Kidney (tissue), 14 donors: Measurements from ENCODE around the gene VPS8. TPM values are rescaled to one million over a fixed set of nuclear protein-coding genes. Genes with fewer than 3 reads are reported as not detected.

Experiments used
- DNase-seq, 5 donors: peaks; one replicate each; pipeline ENCODE4 v3.0.0-alpha.2; 2013 to 2020
- FAIRE-seq: peaks from 2 replicates; lab custom pipeline; 2012; peaks lifted over from hg19 to GRCh38; lab: Jason Lieb, UNC
- H3K27ac ChIP-seq, 2 donors: one replicate each; pipeline ENCODE4 v1.7.0; 2013; ENCODE audit warnings: low read depth in 2 of 2, low read length in 2 of 2, inconsistent platforms in 1 of 2
- H3K27me3 ChIP-seq: one replicate; pipeline ENCODE4 v1.7.1; 2013; ENCODE audit warnings: low read length, inconsistent platforms; ENCODE audit not compliant: control insufficient read depth, insufficient read depth
- H3K36me3 ChIP-seq, 3 donors: one replicate each; pipeline versions ENCODE4 v1.7.0 to v1.7.1; 2013; ENCODE audit warnings: low read length in 3 of 3, control low read depth in 1 of 3, inconsistent platforms in 1 of 3; ENCODE audit not compliant: insufficient read depth in 3 of 3, control insufficient read depth in 2 of 3
- H3K4me1 ChIP-seq, 3 donors: one replicate each; pipeline versions ENCODE4 v1.7.0 to v1.7.1; 2013; ENCODE audit warnings: low read length in 3 of 3, inconsistent platforms in 1 of 3, low read depth in 1 of 3; ENCODE audit not compliant: control insufficient read depth in 2 of 3, insufficient read depth in 2 of 3
- H3K4me3 ChIP-seq, 3 donors: one replicate each; pipeline versions ENCODE4 v1.7.0 to v1.8.1; 2013; ENCODE audit warnings: low read length in 3 of 3, control low read depth in 1 of 3, inconsistent platforms in 1 of 3
- H3K9ac ChIP-seq, 3 donors: one replicate each; pipeline versions ENCODE4 v1.7.0 to v1.7.1; 2013; ENCODE audit warnings: low read length in 3 of 3, control low read depth in 1 of 3, inconsistent platforms in 1 of 3
- H3K9me3 ChIP-seq, 3 donors: one replicate each; pipeline versions ENCODE4 v1.7.0 to v1.7.1; 2013; ENCODE audit warnings: low read length in 3 of 3, control low read depth in 1 of 3, inconsistent platforms in 1 of 3; ENCODE audit not compliant: control insufficient read depth in 2 of 3, insufficient read depth in 1 of 3
- CTCF ChIP-seq: IDR thresholded peaks from 3 replicates; pipeline ENCODE4 v1.5.1; 2012; ENCODE audit warnings: mild to moderate bottlenecking, moderate library complexity, borderline replicate concordance; ENCODE audit not compliant: insufficient read depth; ENCODE audit errors: extremely low read depth
- intact Hi-C: fragments of 100-400 bp; cut with DNase I; formaldehyde crosslinking; loops from one replicate; pipeline ENCODE4 v1.11.1; 2022
- polyA plus RNA-seq: library from polyadenylated mRNA; stranded (reverse); fragments of 350-450 nt; fragmentation: Illumina TruSeq; extraction: RNeasy Lipid Tissue Mini Kit (QIAGEN cat#74804); gene quantifications from one replicate; pipeline ENCODE4 v1.2.3, GENCODE V29; 2014; ENCODE audit warnings: low read depth, low replicate concordance; ENCODE audit not compliant: insufficient read depth
- total RNA-seq: library from RNA; stranded (reverse); fragmentation: NEBNext Ultra II Directional; extraction: Animal tissue kit (Norgen Biotek cat#: 25700); gene quantifications from one replicate; pipeline ENCODE4 v1.2.1, GENCODE V29; 2021
- donor health status: control.
- donor health status: control.
- donor health status: control.
- donor health status: control.
- donor health status: control.
- donor health status: DM: yes; HTN: yes; CAD: no.
- donor health status: Normal renal cell carcinoma (clear cell type).

Gene VPS8
- total and polyA plus RNA-seq, 2 donors from 2014 or later: 10.8 to 55.0 TPM

DNA sequence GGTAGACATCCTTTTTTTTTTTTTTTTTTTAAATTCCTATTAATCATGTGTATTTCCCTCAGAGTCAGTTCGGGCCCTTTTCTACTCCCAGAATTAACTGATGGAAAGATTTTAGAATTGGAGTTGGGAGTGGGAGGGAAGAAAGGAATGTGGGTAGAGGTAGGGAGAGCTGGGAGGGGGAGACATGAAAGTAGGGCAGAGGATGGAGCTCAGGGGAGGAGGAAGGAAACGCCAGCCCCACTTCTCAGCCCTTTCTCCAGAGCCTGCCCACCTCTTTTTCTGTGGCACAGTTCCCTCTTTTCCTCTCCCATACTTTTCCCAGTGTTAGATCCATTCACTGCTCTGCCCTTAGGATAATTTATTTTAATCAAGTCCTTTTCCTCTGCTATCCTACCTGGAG is 129.4 kb downstream of the VPS8 start:
- Histone ChIP-seq H3K4me1 (no peaks in the 10 kb centered on the region), H3K9ac (no peak overlapping the region), H3K36me3 (peaks cover 0 to 5% (median 3%) of the 10 kb centered on the region in 3 donors), H3K27me3 (no peaks in the 10 kb centered on the region), H3K9me3 (no peaks in the 10 kb centered on the region), H3K27ac (no peak overlapping the region), H3K4me3 (no peak overlapping the region)
- no peak for TF ChIP-seq CTCF
- no peak for DNase-seq
- FAIRE-seq: no peak
- intact Hi-C loops: no loop called here

DNA sequence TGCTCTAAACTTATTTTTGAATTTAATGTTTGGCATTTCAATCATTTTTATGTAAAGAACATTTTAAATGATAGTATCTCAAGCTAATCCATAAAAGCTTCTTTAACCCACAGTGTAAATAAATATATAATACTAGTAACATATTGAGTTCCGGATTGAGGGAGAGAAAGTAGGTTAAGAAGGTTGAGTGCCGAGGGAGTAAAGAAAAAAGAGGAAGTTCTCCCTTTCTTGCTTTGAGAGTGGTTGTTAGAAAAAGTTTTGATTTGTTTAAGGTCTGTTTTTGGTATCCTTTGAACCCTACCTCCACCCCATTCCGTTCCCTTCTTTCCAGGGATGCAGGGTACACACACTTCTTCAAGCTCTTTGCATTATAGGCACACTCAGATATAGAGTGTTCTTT is 130.8 kb downstream of the VPS8 start:
- Histone ChIP-seq H3K4me1 (no peaks in the 10 kb centered on the region), H3K9ac (no peak overlapping the region), H3K27ac (no peak overlapping the region), H3K36me3 (peaks cover 0 to 5% (median 3%) of the 10 kb centered on the region in 3 donors), H3K9me3 (no peaks in the 10 kb centered on the region), H3K27me3 (no peaks in the 10 kb centered on the region), H3K4me3 (no peak overlapping the region)
- intact Hi-C loops: no loop called here
- no peak for DNase-seq
- no peak for FAIRE-seq
- TF ChIP-seq CTCF: no peak

- FAIRE-seq (no peak), DNase-seq (no peak)
- intact Hi-C loops: no loop called here
- Histone ChIP-seq H3K4me3 (no peak overlapping the region), H3K9me3 (no peaks in the 10 kb centered on the region), H3K4me1 (no peaks in the 10 kb centered on the region), H3K9ac (no peak overlapping the region), H3K27ac (no peak overlapping the region), H3K27me3 (no peaks in the 10 kb centered on the region), H3K36me3 (peaks cover 0 to 5% (median 3%) of the 10 kb centered on the region in 3 donors)
- TF ChIP-seq CTCF: no peak
These were observed 132.3 kb downstream of the VPS8 start for GRCh38 chr3:184944241-184944640.

GRCh38 chr3:184945886-184946625 is 134.1 kb downstream of the VPS8 start:
- H3K9ac ChIP-seq: no peak overlapping the region
- no peak overlapping the region for H3K27ac ChIP-seq
- peaks cover 0 to 5% (median 3%) of the 10 kb centered on the region in 3 donors for H3K36me3 ChIP-seq
- DNase-seq (no peak), FAIRE-seq (no peak)
- intact Hi-C loops: no loop called here
- TF ChIP-seq CTCF: no peak
- H3K9me3 ChIP-seq: no peaks in the 10 kb centered on the region
- H3K4me3 ChIP-seq: no peak overlapping the region
- no peaks in the 10 kb centered on the region for H3K4me1 ChIP-seq
- H3K27me3 ChIP-seq: no peaks in the 10 kb centered on the region
